GM12864 (cell line): Measurements from ENCODE around the gene DYNC2I2.

ENCODE experiments used
- DNase-seq: peaks from one replicate; pipeline ENCODE4 v3.0.0-alpha.2; 2011; ENCODE audit warnings: low read depth
- H3K4me3 ChIP-seq: 2 replicates; pipeline ENCODE4 v1.5.1; 2011; ENCODE audit warnings: mild to moderate bottlenecking, low read depth, low read length, control low read depth
- CTCF ChIP-seq: IDR thresholded peaks from 2 replicates; pipeline ENCODE4 v1.5.1; 2011; ENCODE audit warnings: low read depth, mild to moderate bottlenecking, moderate library complexity, low read length, control low read depth, inconsistent platforms; ENCODE audit errors: missing control alignments

Gene DYNC2I2

GRCh38 chr9:128635266-128636023 is 21.2 kb downstream of the DYNC2I2 start:
- no peak for TF ChIP-seq CTCF
- H3K4me3 ChIP-seq: no peak overlapping the region

GRCh38 chr9:128634651-128635262 is 21.9 kb downstream of the DYNC2I2 start:
- no peak for DNase-seq
- TF ChIP-seq CTCF: no peak
- H3K4me3 ChIP-seq: no peak overlapping the region

More at GRCh38 chr9:128635266-128636023, 21.2 kb downstream of the DYNC2I2 start:
- DNase-seq: no peak

GRCh38 chr9:128634111-128634510 is 22.5 kb downstream of the DYNC2I2 start:
- H3K4me3 ChIP-seq: no peak overlapping the region
- no peak for TF ChIP-seq CTCF
- no peak for DNase-seq

- no peak for DNase-seq
- TF ChIP-seq CTCF: no peak
These were observed 23.0 kb downstream of the DYNC2I2 start for GRCh38 chr9:128633601-128634000.

GRCh38 chr9:128633057-128633456 is 23.6 kb downstream of the DYNC2I2 start:
- TF ChIP-seq CTCF: no peak
- DNase-seq: no peak
- no peak overlapping the region for H3K4me3 ChIP-seq

More at GRCh38 chr9:128633601-128634000, 23.0 kb downstream of the DYNC2I2 start:
- no peak overlapping the region for H3K4me3 ChIP-seq

GRCh38 chr9:128632486-128632885 is 24.2 kb downstream of the DYNC2I2 start:
- TF ChIP-seq CTCF: no peak
- H3K4me3 ChIP-seq: no peak overlapping the region
- no peak for DNase-seq
